DMS79 treated with DMSO at 0.1 percent for 48 hours (cell line): Measurements from ENCODE around the gene ZER1.
"Not testable (repeated sequence)": the region's sequence is repeated elsewhere in the genome, so short reads cannot be mapped to it uniquely, and the experiment has no call there.

Experiments
- DNase-seq: peaks from one replicate; lab custom pipeline; 2025; lab: John Stamatoyannopoulos, UW

The ZER1 gene

GRCh38 chr9:128715436-128715750 is 56.3 kb downstream of the ZER1 start:
- DNase-seq, result no peak

- DNase-seq, result no peak
Measured at GRCh38 chr9:128714586-128715435, 56.9 kb downstream of the ZER1 start.

GRCh38 chr9:128713941-128714573 is 57.7 kb downstream of the ZER1 start:
- DNase-seq, result no peak

- no peak for DNase-seq
Measured at GRCh38 chr9:128713411-128713780, 58.3 kb downstream of the ZER1 start.

GRCh38 chr9:128712451-128713410 is 59.0 kb downstream of the ZER1 start:
- DNase-seq, result no peak

GRCh38 chr9:128707446-128707845 is 64.3 kb downstream of the ZER1 start:
- DNase-seq, result no peak

- no peak for DNase-seq
Measured at GRCh38 chr9:128706671-128707381, 64.9 kb downstream of the ZER1 start.

GRCh38 chr9:128706045-128706444 is 65.7 kb downstream of the ZER1 start:
- no peak for DNase-seq

- no peak for DNase-seq
Measured at GRCh38 chr9:128705051-128705965, 66.4 kb downstream of the ZER1 start.

- no peak for DNase-seq
Measured at GRCh38 chr9:128704356-128704670, 67.4 kb downstream of the ZER1 start.

GRCh38 chr9:128703616-128704355 is 67.9 kb downstream of the ZER1 start:
- no peak for DNase-seq

- DNase-seq, result peak; percentile 51
Measured at GRCh38 chr9:128702949-128703615, 68.6 kb downstream of the ZER1 start.

- peak; percentile 73 for DNase-seq
Measured at GRCh38 chr9:128702445-128702948, 69.2 kb downstream of the ZER1 start, which contains the start of gene PKN3. Gene PKN3, plus strand, starts transcription at chr9:128702503. Its CDS starts 413 bp downstream, at chr9:128702916.

- no peak for DNase-seq
Measured at GRCh38 chr9:128701227-128701854, 70.4 kb downstream of the ZER1 start.

GRCh38 chr9:128699096-128699795 is 72.5 kb downstream of the ZER1 start:
- not testable (repeated sequence) for DNase-seq

- DNase-seq, result no peak
Measured at GRCh38 chr9:128696923-128697707, 74.6 kb downstream of the ZER1 start.

- DNase-seq, result no peak
Measured at GRCh38 chr9:128694344-128694743, 77.4 kb downstream of the ZER1 start.
